HL-60 (cell line): Measurements from ENCODE around the gene ADIRF.

Source experiments
- CTCF ChIP-seq: IDR thresholded peaks from one replicate; pipeline ENCODE4 v1.5.1; 2011; ENCODE audit warnings: low read length, control low read depth, inconsistent platforms; ENCODE audit not compliant: insufficient read depth
- GABPA ChIP-seq: IDR thresholded peaks from 2 replicates; pipeline ENCODE4 v1.6.1; 2012; ENCODE audit warnings: low read depth
- POLR2AphosphoS5 ChIP-seq: IDR thresholded peaks from 2 replicates; pipeline ENCODE4 v1.6.1; 2012; ENCODE audit warnings: low read depth

- TF ChIP-seq CTCF = no peak
- no peak for TF ChIP-seq POLR2AphosphoS5
- TF ChIP-seq GABPA = no peak
Measured at GRCh38 chr10:86940677-86941076, 27.6 kb upstream of the ADIRF start.
